ENCODE measurements around the gene KIF25.

DNA sequence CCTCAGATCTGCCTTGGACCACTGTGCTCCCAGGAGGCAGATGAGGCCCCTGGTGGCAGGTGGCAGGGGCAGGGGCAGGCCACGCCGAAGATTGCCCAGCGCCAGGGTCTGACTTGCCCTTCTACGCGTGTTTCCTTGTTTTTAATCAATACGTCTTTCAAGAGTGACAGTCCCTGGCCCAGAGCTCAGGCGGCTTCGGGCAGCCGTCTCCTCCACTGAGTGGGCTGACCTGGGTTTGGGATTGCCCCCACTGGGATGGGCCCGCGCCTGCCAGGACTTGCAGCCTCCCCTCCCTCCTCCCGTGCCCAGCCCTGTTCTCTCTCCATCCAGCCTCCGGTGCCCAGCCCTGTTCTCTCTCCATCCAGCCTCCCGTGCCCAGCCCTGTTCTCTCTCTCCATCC, 60.4 kb downstream of the KIF25 start:
- TF ChIP-seq, protein P1, sequence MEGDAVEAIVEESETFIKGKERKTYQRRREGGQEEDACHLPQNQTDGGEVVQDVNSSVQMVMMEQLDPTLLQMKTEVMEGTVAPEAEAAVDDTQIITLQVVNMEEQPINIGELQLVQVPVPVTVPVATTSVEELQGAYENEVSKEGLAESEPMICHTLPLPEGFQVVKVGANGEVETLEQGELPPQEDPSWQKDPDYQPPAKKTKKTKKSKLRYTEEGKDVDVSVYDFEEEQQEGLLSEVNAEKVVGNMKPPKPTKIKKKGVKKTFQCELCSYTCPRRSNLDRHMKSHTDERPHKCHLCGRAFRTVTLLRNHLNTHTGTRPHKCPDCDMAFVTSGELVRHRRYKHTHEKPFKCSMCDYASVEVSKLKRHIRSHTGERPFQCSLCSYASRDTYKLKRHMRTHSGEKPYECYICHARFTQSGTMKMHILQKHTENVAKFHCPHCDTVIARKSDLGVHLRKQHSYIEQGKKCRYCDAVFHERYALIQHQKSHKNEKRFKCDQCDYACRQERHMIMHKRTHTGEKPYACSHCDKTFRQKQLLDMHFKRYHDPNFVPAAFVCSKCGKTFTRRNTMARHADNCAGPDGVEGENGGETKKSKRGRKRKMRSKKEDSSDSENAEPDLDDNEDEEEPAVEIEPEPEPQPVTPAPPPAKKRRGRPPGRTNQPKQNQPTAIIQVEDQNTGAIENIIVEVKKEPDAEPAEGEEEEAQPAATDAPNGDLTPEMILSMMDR (IDR thresholded peaks at IDR 0.05): no peak
- TF ChIP-seq POLR2A (IDR thresholded peaks at IDR 0.05): no peak

All from breast epithelium (tissue), 3 donors.